GM19372 (cell line): ENCODE data around the gene RIN1.

ENCODE experiments used
- ATAC-seq: cut with Tn5 transposase; IDR thresholded peaks from one replicate; pipeline ENCODE4 v1.9.1; 2021; ENCODE audit warnings: mild to moderate bottlenecking, low read depth, moderate library complexity; ENCODE audit not compliant: unreplicated experiment

RIN1 gene

GRCh38 chr11:66284526-66285078 is 51.6 kb downstream of the RIN1 start:
- ATAC-seq: no peak

- ATAC-seq: no peak
Observed at GRCh38 chr11:66283461-66284105, 52.7 kb downstream of the RIN1 start.

GRCh38 chr11:66282468-66283455 is 53.5 kb downstream of the RIN1 start:
- peak; percentile 89 for ATAC-seq
